Measurements from ENCODE around the gene WDR41.
"Not testable (repeated sequence)": the region's sequence is repeated elsewhere in the genome, so short reads cannot be mapped to it uniquely, and the experiment has no call there.

Gene WDR41

GRCh38 chr5:77491783-77492652 lies at the start of gene WDR41:
TSS of gene WDR41 (minus strand) at chr5:77492316. CDS start at chr5:77492220, 96 bp downstream.
- DNase-seq, result peak; percentile 73

- DNase-seq, result no peak
Measured at GRCh38 chr5:77531297-77531696, 39.2 kb upstream of the WDR41 start.

GRCh38 chr5:77518304-77518703 lies 26.2 kb upstream of the WDR41 start:
- DNase-seq, result peak; percentile 0

- DNase-seq, result no peak
Measured at GRCh38 chr5:77514457-77514856, 22.3 kb upstream of the WDR41 start.

GRCh38 chr5:77513321-77513720 lies 21.2 kb upstream of the WDR41 start:
- DNase-seq, result no peak

- DNase-seq, result not testable (repeated sequence)
Measured at GRCh38 chr5:77501132-77501531, 9.0 kb upstream of the WDR41 start.

- no peak for DNase-seq
Measured at GRCh38 chr5:77499973-77500372, 7.9 kb upstream of the WDR41 start.

GRCh38 chr5:77499441-77499840 lies 7.3 kb upstream of the WDR41 start:
- DNase-seq, result no peak

GRCh38 chr5:77498952-77499351 lies 6.8 kb upstream of the WDR41 start:
- no peak for DNase-seq

GRCh38 chr5:77494935-77495334 lies 2.8 kb upstream of the WDR41 start:
- DNase-seq, result no peak

- DNase-seq, result no peak
Measured at GRCh38 chr5:77492653-77493000, 511 bp upstream of the WDR41 start.

- not testable (repeated sequence) for DNase-seq
Measured at GRCh38 chr5:77490741-77491344, 1.3 kb downstream of the WDR41 start.

GRCh38 chr5:77486344-77486962 lies 5.7 kb downstream of the WDR41 start:
- DNase-seq, result no peak

- no peak for DNase-seq
Measured at GRCh38 chr5:77483682-77484081, 8.4 kb downstream of the WDR41 start.

GRCh38 chr5:77475041-77475440 lies 17.1 kb downstream of the WDR41 start:
- not testable (repeated sequence) for DNase-seq

- DNase-seq, result not testable (repeated sequence)
Measured at GRCh38 chr5:77468875-77469274, 23.2 kb downstream of the WDR41 start.

GRCh38 chr5:77463905-77464304 lies 28.2 kb downstream of the WDR41 start:
- DNase-seq, result no peak

- no peak for DNase-seq
Measured at GRCh38 chr5:77461287-77461686, 30.8 kb downstream of the WDR41 start.

- no peak for DNase-seq
Measured at GRCh38 chr5:77454123-77454522, 38.0 kb downstream of the WDR41 start.

GRCh38 chr5:77452351-77452750 lies 39.8 kb downstream of the WDR41 start:
- no peak for DNase-seq

- DNase-seq, result no peak
Measured at GRCh38 chr5:77449981-77450380, 42.1 kb downstream of the WDR41 start.

- no peak for DNase-seq
Measured at GRCh38 chr5:77449277-77449676, 42.8 kb downstream of the WDR41 start.

GRCh38 chr5:77448831-77449230 lies 43.3 kb downstream of the WDR41 start:
- DNase-seq, result no peak

GRCh38 chr5:77444356-77444755 lies 47.8 kb downstream of the WDR41 start:
- DNase-seq, result no peak

Measured in NCI-H2227 treated with DMSO at 0.1 percent for 48 hours (cell line).